Activated naive CD4-positive, alpha-beta T cell treated with anti-CD3 and anti-CD28 coated beads, Interleukin-2, amount 10 ng/mL, durations not matched to agents 7 days and 5 days (primary cell): ENCODE data around the gene CDH8.

Source experiments
- CTCF ChIA-PET: fragments of 350-600 bp; sonication (Branson Sonifier 250); formaldehyde crosslinking; loops from one replicate; lab custom pipeline; 2021; ENCODE audit warnings: antibody characterized with exemption; lab: Charles Lee
- DNase-seq: peaks from one replicate; pipeline ENCODE4 v3.0.0-alpha.2; 2020
- H3K27ac Mint-ChIP-seq: one replicate; pipeline ENCODE4 v1.8.0; 2021; ENCODE audit warnings: mild to moderate bottlenecking, moderate library complexity, mixed read lengths
- H3K27me3 Mint-ChIP-seq: one replicate; pipeline ENCODE4 v1.8.0; 2021; ENCODE audit warnings: mild to moderate bottlenecking, mixed read lengths
- H3K36me3 Mint-ChIP-seq: one replicate; pipeline ENCODE4 v1.8.0; 2021; ENCODE audit warnings: mixed read lengths
- H3K4me1 Mint-ChIP-seq: one replicate; pipeline ENCODE4 v1.8.0; 2021; ENCODE audit warnings: mixed read lengths
- H3K4me3 Mint-ChIP-seq: one replicate; pipeline ENCODE4 v1.8.0; 2021; ENCODE audit warnings: mild to moderate bottlenecking, moderate library complexity, mixed read lengths
- H3K9me3 Mint-ChIP-seq: one replicate; pipeline ENCODE4 v1.8.0; 2021; ENCODE audit warnings: mixed read lengths

CDH8 gene

GRCh38 chr16:62041401-62041800, 5.2 kb upstream of the CDH8 start:
- CTCF ChIA-PET, result no interaction called here
- H3K4me3 Mint-ChIP-seq, result no peak overlapping the region
- no peaks in the 10 kb centered on the region for H3K36me3 Mint-ChIP-seq
- H3K27ac Mint-ChIP-seq, result no peak overlapping the region
- no peaks in the 10 kb centered on the region for H3K4me1 Mint-ChIP-seq
- no peak for DNase-seq
- H3K9me3 Mint-ChIP-seq, result peaks cover 4% of the 10 kb centered on the region
- H3K27me3 Mint-ChIP-seq, result peaks cover 9% of the 10 kb centered on the region

DNA sequence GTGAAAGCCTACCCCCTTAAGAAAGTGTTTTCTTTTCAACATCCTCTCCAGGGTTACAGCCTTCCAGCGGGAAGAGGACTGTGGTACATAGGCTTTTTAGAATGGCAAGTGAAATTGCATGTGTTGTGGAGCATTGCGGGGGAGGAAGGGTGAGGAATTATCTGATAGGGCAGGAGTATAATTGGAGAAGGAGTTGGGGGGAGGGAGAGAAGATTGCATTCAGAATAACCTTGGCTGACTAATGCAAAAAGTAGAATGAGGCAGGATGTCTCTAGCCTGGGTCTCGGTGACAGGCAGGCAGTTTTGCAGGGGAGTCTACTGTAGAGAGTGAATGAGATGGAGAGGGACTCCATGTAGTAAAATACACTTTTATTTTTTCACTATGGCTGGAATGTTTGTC, 2.4 kb upstream of the CDH8 start:
- H3K27ac Mint-ChIP-seq, result no peak overlapping the region
- no peaks in the 10 kb centered on the region for H3K36me3 Mint-ChIP-seq
- no peak overlapping the region for H3K4me3 Mint-ChIP-seq
- no peaks in the 10 kb centered on the region for H3K9me3 Mint-ChIP-seq
- no peak for DNase-seq
- peaks cover 31% of the 10 kb centered on the region for H3K27me3 Mint-ChIP-seq
- CTCF ChIA-PET, result no interaction called here
- no peaks in the 10 kb centered on the region for H3K4me1 Mint-ChIP-seq

DNA sequence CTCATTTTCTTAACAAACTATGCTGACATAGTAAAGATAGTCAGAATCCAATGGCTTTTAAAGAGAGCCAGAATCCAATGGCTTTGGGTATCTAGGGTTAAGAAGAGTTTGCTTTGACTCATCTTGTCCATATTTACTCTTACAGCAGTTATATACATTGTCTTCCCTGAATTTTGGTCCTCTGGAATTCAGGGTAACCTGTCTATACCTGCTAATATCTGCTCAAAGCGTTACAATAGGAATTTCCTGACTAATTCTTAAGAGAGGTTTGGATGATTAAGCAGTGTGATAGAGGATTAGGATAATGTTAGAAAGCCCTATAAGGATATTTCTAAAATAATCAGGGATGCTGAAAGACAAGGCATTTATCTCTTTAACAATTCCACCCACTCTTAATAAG, 2.0 kb upstream of the CDH8 start:
- H3K9me3 Mint-ChIP-seq, result no peaks in the 10 kb centered on the region

GRCh38 chr16:62036802-62037135, 531 bp upstream of the CDH8 start:
- Mint-ChIP-seq H3K4me1 (no peaks in the 10 kb centered on the region), H3K4me3 (no peak overlapping the region), H3K9me3 (no peaks in the 10 kb centered on the region), H3K27ac (no peak overlapping the region), H3K27me3 (peaks cover 31% of the 10 kb centered on the region), H3K36me3 (no peaks in the 10 kb centered on the region)
- CTCF ChIA-PET, result no interaction called here
- no peak for DNase-seq

More for the DNA sequence above, 2.0 kb upstream of the CDH8 start:
- peaks cover 31% of the 10 kb centered on the region for H3K27me3 Mint-ChIP-seq
- H3K36me3 Mint-ChIP-seq, result no peaks in the 10 kb centered on the region
- H3K4me3 Mint-ChIP-seq, result no peak overlapping the region
- H3K27ac Mint-ChIP-seq, result no peak overlapping the region
- DNase-seq, result no peak
- no peaks in the 10 kb centered on the region for H3K4me1 Mint-ChIP-seq
- CTCF ChIA-PET, result no interaction called here

DNA sequence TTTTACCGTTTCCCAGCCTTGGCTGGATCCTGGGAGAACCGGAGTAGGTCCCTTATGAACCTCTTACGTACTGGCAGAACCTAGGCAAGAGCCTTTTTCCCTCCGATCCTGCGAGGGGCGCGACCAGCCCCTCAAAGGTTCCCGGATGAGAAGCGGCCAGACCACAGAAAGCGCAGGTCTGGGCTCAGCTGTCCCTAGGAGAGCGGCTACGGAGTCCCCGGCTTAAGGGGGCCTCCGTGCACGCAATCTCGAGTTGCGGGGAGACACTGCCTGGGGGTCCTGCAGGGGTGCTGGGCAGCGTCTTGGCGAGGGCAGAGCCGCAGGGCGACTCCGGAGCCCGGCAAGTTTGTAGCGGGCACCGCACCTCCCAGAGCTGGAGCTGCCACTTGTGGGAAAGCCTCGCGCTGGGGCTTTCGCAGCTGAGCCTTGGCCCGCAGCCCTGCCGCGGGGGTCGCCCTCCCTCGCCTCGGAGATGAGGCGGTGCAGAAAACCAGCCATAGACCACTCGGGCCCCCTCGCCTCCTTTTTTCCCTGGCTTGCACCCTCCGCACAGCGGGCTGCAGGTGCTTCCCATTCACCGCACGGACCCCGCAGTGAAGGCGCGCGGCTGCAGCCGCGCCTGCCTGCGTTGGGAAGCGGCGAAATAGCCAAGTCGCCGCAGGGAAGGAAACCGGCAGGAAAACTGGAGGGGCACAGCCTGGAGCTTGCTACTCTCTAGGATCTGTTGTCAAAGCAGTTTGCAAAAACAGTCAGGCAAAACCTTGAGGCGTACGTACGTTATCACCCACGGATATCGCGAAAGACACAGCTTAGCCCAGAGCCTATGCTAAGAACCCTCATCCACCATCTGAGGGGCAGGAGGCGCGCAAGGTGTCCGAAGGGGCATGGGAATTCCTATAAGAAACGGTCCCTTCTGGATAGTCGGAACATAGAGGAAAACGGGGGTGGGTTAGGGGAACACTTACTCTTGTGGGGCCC, 834 bp downstream of the CDH8 start:
- H3K27ac Mint-ChIP-seq, result no peak overlapping the region
- CTCF ChIA-PET, result no interaction called here
- H3K27me3 Mint-ChIP-seq, result peaks cover 31% of the 10 kb centered on the region
- no peak for DNase-seq
- H3K4me3 Mint-ChIP-seq, result no peak overlapping the region
- no peaks in the 10 kb centered on the region for H3K4me1 Mint-ChIP-seq
- H3K9me3 Mint-ChIP-seq, result no peaks in the 10 kb centered on the region
- H3K36me3 Mint-ChIP-seq, result no peaks in the 10 kb centered on the region

- no peak for DNase-seq
- no peak overlapping the region for H3K4me3 Mint-ChIP-seq
- H3K9me3 Mint-ChIP-seq, result peaks cover under 1% of the 10 kb centered on the region
- no peaks in the 10 kb centered on the region for H3K4me1 Mint-ChIP-seq
- no peak overlapping the region for H3K27ac Mint-ChIP-seq
- H3K27me3 Mint-ChIP-seq, result peaks cover 31% of the 10 kb centered on the region
- CTCF ChIA-PET, result no interaction called here
- no peaks in the 10 kb centered on the region for H3K36me3 Mint-ChIP-seq
Measured at GRCh38 chr16:62034231-62035114, 1.8 kb downstream of the CDH8 start.

DNA sequence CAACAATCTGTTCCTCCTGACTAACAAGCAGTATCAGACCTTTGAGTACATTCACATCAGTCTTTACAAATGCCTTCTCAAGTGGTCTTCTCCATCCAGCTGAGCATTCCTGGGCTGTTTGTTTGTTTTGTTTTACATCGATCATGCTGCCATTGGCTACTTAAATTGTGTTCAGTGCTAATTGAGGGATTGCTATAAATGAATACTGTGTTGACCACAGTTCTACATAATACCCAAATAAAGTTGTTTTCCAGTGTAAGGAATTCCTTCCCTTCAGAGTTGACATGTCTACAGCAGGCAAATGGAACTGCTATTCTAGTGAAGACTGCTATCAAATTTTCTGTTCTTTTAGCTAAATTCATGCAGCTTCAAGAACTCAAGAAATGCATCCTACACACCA, 3.2 kb downstream of the CDH8 start:
- Mint-ChIP-seq H3K9me3 (peaks cover 6% of the 10 kb centered on the region), H3K27ac (no peak overlapping the region)
- no peak for DNase-seq

GRCh38 chr16:62029947-62030346, 6.3 kb downstream of the CDH8 start:
- Mint-ChIP-seq H3K4me3 (no peak overlapping the region), H3K9me3 (peaks cover 9% of the 10 kb centered on the region), H3K27ac (no peak overlapping the region), H3K4me1 (no peaks in the 10 kb centered on the region), H3K27me3 (peaks cover 8% of the 10 kb centered on the region), H3K36me3 (no peaks in the 10 kb centered on the region)
- CTCF ChIA-PET, result interaction anchor here (0.7 kb wide), 1 partner anchor 1904 kb away, joined by 3 read pairs; no protein-coding TSS in a partner anchor
- no peak for DNase-seq

More for the DNA sequence above, 3.2 kb downstream of the CDH8 start:
- Mint-ChIP-seq H3K27me3 (peaks cover 31% of the 10 kb centered on the region), H3K4me1 (no peaks in the 10 kb centered on the region), H3K4me3 (no peak overlapping the region), H3K36me3 (no peaks in the 10 kb centered on the region)
- CTCF ChIA-PET, result no interaction called here

DNA sequence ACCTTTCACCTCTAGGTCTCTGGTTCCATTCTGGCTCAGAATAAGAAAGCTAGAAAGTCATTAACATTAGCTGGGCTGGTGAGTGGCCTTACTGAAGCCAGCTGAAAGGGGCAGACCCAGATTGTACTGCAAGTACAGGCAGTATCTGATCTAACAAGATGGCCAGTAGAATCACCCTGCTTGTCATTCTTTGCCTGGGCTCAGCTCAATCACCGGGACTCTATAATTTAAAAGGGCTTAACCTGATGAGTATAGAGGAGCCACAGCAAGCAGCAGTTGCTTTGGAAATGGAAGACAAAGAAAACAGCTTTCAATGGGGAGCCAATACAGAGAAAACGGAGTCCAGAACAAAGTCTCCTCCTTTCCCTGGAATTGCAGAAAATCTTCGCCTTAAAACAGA, 13.6 kb downstream of the CDH8 start:
- DNase-seq, result no peak
- CTCF ChIA-PET, result no interaction called here
- Mint-ChIP-seq H3K27me3 (no peaks in the 10 kb centered on the region), H3K27ac (no peak overlapping the region), H3K4me1 (no peaks in the 10 kb centered on the region), H3K36me3 (no peaks in the 10 kb centered on the region), H3K9me3 (peaks cover 3% of the 10 kb centered on the region), H3K4me3 (no peak overlapping the region)

DNA sequence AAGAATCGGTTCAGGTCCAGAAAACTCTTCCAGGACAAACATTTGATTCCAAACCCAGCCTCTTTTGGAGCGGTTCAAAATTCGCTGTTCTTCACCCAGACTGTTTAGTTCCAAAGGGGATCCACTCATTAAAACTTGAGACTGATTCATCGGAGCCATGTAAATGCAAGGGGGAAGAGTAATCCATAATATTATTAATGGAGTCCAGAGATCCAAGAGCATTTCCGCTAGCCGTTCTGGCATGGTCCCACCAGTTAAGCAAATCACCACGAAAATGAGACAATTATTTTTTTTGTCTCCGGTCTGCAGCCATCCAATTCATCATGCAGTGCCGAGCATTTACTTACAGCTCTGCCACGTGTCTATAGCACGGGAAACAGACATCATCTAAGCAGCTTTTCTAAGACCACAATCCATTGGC, 15.1 kb downstream of the CDH8 start:
- CTCF ChIA-PET, result no interaction called here
- no peaks in the 10 kb centered on the region for H3K4me1 Mint-ChIP-seq
- H3K27ac Mint-ChIP-seq, result no peak overlapping the region
- peaks cover 2% of the 10 kb centered on the region for H3K9me3 Mint-ChIP-seq
- no peak for DNase-seq
- no peak overlapping the region for H3K4me3 Mint-ChIP-seq
- H3K27me3 Mint-ChIP-seq, result no peaks in the 10 kb centered on the region
- H3K36me3 Mint-ChIP-seq, result no peaks in the 10 kb centered on the region

DNA sequence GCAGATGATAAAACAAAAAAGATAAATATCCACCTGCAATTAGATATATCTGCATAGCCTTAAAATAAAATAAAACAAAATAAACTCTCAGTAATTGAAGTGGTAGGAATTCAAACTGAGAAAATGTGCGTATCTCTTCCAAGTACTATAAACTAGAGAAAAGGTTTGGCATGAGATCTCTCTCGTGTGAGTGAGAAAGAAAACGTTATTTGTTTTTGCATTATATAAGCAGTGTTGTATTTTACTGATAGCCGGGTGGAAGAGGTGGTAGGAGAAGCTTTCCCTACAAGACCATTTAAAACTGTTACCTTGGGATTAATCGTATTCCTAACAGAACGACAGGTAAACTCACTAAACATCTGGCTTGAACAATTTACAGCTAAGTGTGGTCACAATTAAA, 15.6 kb downstream of the CDH8 start:
- Mint-ChIP-seq H3K4me1 (no peaks in the 10 kb centered on the region), H3K27ac (no peak overlapping the region), H3K9me3 (peaks cover 2% of the 10 kb centered on the region), H3K27me3 (no peaks in the 10 kb centered on the region), H3K4me3 (no peak overlapping the region), H3K36me3 (no peaks in the 10 kb centered on the region)
- DNase-seq, result no peak
- CTCF ChIA-PET, result no interaction called here

DNA sequence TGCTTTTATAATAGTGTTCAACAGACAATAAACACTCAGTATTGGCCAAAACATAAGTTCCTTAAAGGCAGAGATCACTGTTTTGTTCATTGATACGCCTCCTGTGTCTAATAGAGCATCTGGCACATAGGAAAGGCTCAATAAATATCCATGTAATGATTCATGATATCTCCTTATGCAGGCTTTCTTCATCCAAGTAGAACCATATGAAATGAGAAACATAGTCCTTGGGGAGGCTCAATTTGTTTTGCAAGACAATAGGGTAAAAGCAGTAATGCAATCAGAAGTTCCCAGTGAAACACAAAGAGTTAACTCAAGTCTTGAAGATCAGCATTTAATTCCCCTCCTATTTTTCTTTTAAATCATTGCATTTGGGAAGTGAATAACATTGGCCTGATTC, 16.4 kb downstream of the CDH8 start:
- H3K27me3 Mint-ChIP-seq, result no peaks in the 10 kb centered on the region
- no peak for DNase-seq
- H3K27ac Mint-ChIP-seq, result no peak overlapping the region
- CTCF ChIA-PET, result no interaction called here
- peaks cover 2% of the 10 kb centered on the region for H3K9me3 Mint-ChIP-seq
- H3K4me1 Mint-ChIP-seq, result no peaks in the 10 kb centered on the region
- no peak overlapping the region for H3K4me3 Mint-ChIP-seq
- H3K36me3 Mint-ChIP-seq, result no peaks in the 10 kb centered on the region

DNA sequence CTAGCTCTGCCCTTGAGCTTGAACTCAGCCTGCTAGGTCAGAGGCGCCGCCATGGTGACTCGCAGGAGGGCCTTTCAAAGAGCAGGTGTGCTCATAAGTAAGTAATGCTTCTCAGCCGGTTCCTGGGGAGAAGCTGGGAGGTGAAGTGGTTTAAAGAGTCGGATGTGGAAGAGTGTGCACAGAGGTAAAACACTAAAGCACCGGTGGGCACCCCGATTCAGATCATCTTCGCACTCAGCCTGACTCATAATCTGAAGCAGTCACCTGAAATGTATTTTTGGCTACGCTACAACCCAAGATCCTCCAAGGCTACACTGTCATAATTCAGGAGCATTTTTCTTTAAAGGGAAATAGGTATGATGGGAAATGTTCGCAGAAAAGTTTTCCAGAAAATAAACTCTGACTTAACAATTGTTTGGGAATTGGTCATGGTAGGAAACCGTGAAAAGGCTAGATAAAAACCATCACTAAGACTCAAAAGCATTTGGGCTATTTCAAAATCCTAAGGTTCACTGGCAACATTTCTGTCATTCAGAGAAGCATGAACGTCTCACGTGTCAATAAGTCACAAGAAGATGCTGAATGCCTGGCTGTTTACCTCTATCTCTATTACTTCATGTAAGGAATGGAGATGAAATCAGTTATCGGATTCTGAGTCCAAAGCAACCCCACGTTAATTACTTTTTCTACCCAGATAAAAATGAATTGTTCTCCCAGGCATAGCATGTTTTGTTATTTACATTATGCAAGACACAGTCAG, 17.8 kb downstream of the CDH8 start:
- CTCF ChIA-PET, result no interaction called here
- Mint-ChIP-seq H3K9me3 (peaks cover 5% of the 10 kb centered on the region), H3K27me3 (no peaks in the 10 kb centered on the region), H3K4me1 (no peaks in the 10 kb centered on the region), H3K36me3 (no peaks in the 10 kb centered on the region), H3K4me3 (no peak overlapping the region), H3K27ac (no peak overlapping the region)
- DNase-seq, result no peak

- no peak for DNase-seq
- no peaks in the 10 kb centered on the region for H3K27me3 Mint-ChIP-seq
- no peaks in the 10 kb centered on the region for H3K36me3 Mint-ChIP-seq
- H3K27ac Mint-ChIP-seq, result no peak overlapping the region
- CTCF ChIA-PET, result no interaction called here
- H3K4me3 Mint-ChIP-seq, result no peak overlapping the region
- no peaks in the 10 kb centered on the region for H3K4me1 Mint-ChIP-seq
- peaks cover 7% of the 10 kb centered on the region for H3K9me3 Mint-ChIP-seq
Measured at GRCh38 chr16:62014319-62014923, 21.8 kb downstream of the CDH8 start.
